Keratinocyte (primary cell): Measurements from ENCODE around the gene HIP1R. TPM values are rescaled to one million over a fixed set of nuclear protein-coding genes. Genes with fewer than 3 reads are reported as not detected.
A peak's percentile ranks its signal among the peaks of the same experiment; 100 is the strongest.

Experiments
- DNase-seq: peaks from one replicate; pipeline ENCODE4 v3.0.0-alpha.2; 2011; ENCODE audit warnings: low read depth, missing footprints, low spot score
- FAIRE-seq: peaks from 2 replicates; lab custom pipeline; 2011; peaks lifted over from hg19 to GRCh38; lab: Jason Lieb, UNC
- H2AFZ ChIP-seq: 2 replicates; pipeline ENCODE4 v1.6.0; 2012; ENCODE audit warnings: low read length, control low read depth, inconsistent platforms; ENCODE audit not compliant: control insufficient read depth
- H3K27ac ChIP-seq: 2 replicates; pipeline ENCODE4 v1.5.1; 2011; ENCODE audit warnings: low read length; ENCODE audit not compliant: control insufficient read depth, insufficient read depth
- H3K27me3 ChIP-seq: 3 replicates; pipeline ENCODE4 v1.6.0; 2011; ENCODE audit warnings: low read length; ENCODE audit not compliant: control insufficient read depth, insufficient read depth; ENCODE audit errors: extremely low read depth
- H3K36me3 ChIP-seq, 2 experiments: 2 replicates in 1 of 2; 3 replicates in 1 of 2; pipeline ENCODE4 v1.5.1; 2011; ENCODE audit warnings: low read length in 2 of 2, mild to moderate bottlenecking in 1 of 2; ENCODE audit not compliant: control insufficient read depth in 2 of 2, insufficient read depth in 2 of 2; ENCODE audit errors: extremely low read depth in 1 of 2
- H3K4me1 ChIP-seq: 3 replicates; pipeline ENCODE4 v1.5.1; 2011; ENCODE audit warnings: low read length; ENCODE audit not compliant: control insufficient read depth, insufficient read depth; ENCODE audit errors: extremely low read depth
- H3K4me2 ChIP-seq: 3 replicates; pipeline ENCODE4 v1.6.0; 2011; ENCODE audit warnings: low read depth, low read length; ENCODE audit not compliant: control insufficient read depth, insufficient read depth; ENCODE audit errors: extremely low read depth
- H3K4me3 ChIP-seq, 3 experiments: fragments of 200-600 bp in 1 of 3; sonication (generic) in 1 of 3; 2 replicates in 2 of 3; 3 replicates in 1 of 3; pipeline ENCODE4 v1.5.1; 2011 to 2016; ENCODE audit warnings: low read length in 3 of 3, mild to moderate bottlenecking in 3 of 3, control low read depth in 2 of 3, inconsistent platforms in 1 of 3, low read depth in 1 of 3, mixed read lengths in 1 of 3, mixed run types in 1 of 3, moderate library complexity in 1 of 3; ENCODE audit not compliant: control insufficient read depth in 2 of 3, insufficient read depth in 2 of 3; ENCODE audit errors: extremely low read depth in 1 of 3
- H3K79me2 ChIP-seq: 2 replicates; pipeline ENCODE4 v1.6.0; 2012; ENCODE audit warnings: low read length; ENCODE audit not compliant: control insufficient read depth, insufficient read depth
- H3K9ac ChIP-seq: 3 replicates; pipeline ENCODE4 v1.6.0; 2011; ENCODE audit warnings: low read length; ENCODE audit not compliant: control insufficient read depth, insufficient read depth; ENCODE audit errors: extremely low read depth
- H3K9me1 ChIP-seq: 3 replicates; pipeline ENCODE4 v1.6.0; 2011; ENCODE audit warnings: low read length; ENCODE audit not compliant: control insufficient read depth, insufficient read depth; ENCODE audit errors: extremely low read depth
- H3K9me3 ChIP-seq: 2 replicates; pipeline ENCODE4 v1.5.1; 2012; ENCODE audit warnings: low read depth, low read length; ENCODE audit not compliant: control insufficient read depth
- H4K20me1 ChIP-seq: 3 replicates; pipeline ENCODE4 v1.6.0; 2011; ENCODE audit warnings: low read length; ENCODE audit not compliant: control insufficient read depth, insufficient read depth; ENCODE audit errors: extremely low read depth
- CTCF ChIP-seq, 3 experiments: IDR thresholded peaks in 1 of 3; conservative IDR thresholded peaks in 1 of 3; optimal IDR thresholded peaks in 1 of 3; 2 replicates in 2 of 3; 3 replicates in 1 of 3; pipeline versions ENCODE3 to v1.5.1; 2011; ENCODE audit warnings: low read length in 3 of 3, mild to moderate bottlenecking in 3 of 3, moderate library complexity in 2 of 3, control low read depth in 1 of 3, inconsistent platforms in 1 of 3; ENCODE audit not compliant: insufficient read depth in 2 of 3; ENCODE audit errors: extremely low read depth in 1 of 3
- EZH2 ChIP-seq: IDR thresholded peaks from one replicate; pipeline ENCODE4 v1.6.1; 2012; ENCODE audit warnings: inconsistent platforms, mild to moderate bottlenecking, low read length, moderate library complexity
- dilution Hi-C: fragments of 300-500 bp; cut with MboI; formaldehyde crosslinking; loops from one replicate; pipeline ENCODE4 v1.7.0; 2020; ENCODE audit warnings: low sequenced_read_pairs; ENCODE audit not compliant: extremely low pct_ligation_motif_present
- polyA plus RNA-seq, 5 experiments: library from polyadenylated mRNA; depleted of rRNA in 3 of 5; stranded (reverse) in 3 of 5; stranded (forward) in 1 of 5; unstranded in 1 of 5; fragments of >200 nt; gene quantifications; 1 replicate in 1 of 5; 2 replicates in 3 of 5; 3 replicates in 1 of 5; pipeline versions ENCODE4 v1.2.1 to v1.2.3, GENCODE V29; 2011 to 2012; ENCODE audit warnings: missing spikeins in 2 of 5, low read depth in 1 of 5, low replicate concordance in 1 of 5

Gene HIP1R
- polyA plus RNA-seq, 1 donor (not counting 4 experiments of a cell fraction or from before 2014, with no cell fraction given): 23.0 TPM

GRCh38 chr12:122866379-122866778, 31.1 kb downstream of the HIP1R start:
- H3K27ac ChIP-seq: no peak overlapping the region
- no peak overlapping the region for H2AFZ ChIP-seq
- no peaks in the 10 kb centered on the region for H4K20me1 ChIP-seq
- no peaks in the 10 kb centered on the region for H3K9me3 ChIP-seq
- no peak overlapping the region for H3K4me2 ChIP-seq
- H3K9ac ChIP-seq: no peak overlapping the region
- FAIRE-seq (no peak), DNase-seq (no peak)
- dilution Hi-C loops: no loop called here
- peaks cover 25 to 54% of the 10 kb centered on the region in 2 experiments for H3K36me3 ChIP-seq
- peaks cover 49% of the 10 kb centered on the region for H3K79me2 ChIP-seq
- no peaks in the 10 kb centered on the region for H3K27me3 ChIP-seq
- H3K4me3 ChIP-seq: no peak overlapping the region
- H3K9me1 ChIP-seq: no peaks in the 10 kb centered on the region
- TF ChIP-seq CTCF (optimal IDR thresholded peaks at IDR 0.05 in 1 of 3, IDR thresholded peaks at IDR 0.05 in 1 of 3, conservative IDR thresholded peaks at IDR 0.05 in 1 of 3; ENCODE audit: extremely low read depth in 1 of 3, insufficient read depth in 2 of 3, low read length in 3 of 3) (no peak), EZH2 (no peak)
- peaks cover 42% of the 10 kb centered on the region for H3K4me1 ChIP-seq

GRCh38 chr12:122866950-122867607, 31.8 kb downstream of the HIP1R start:
- no peaks in the 10 kb centered on the region for H3K27me3 ChIP-seq
- no peaks in the 10 kb centered on the region for H3K9me1 ChIP-seq
- FAIRE-seq: no peak
- dilution Hi-C loops: no loop called here
- H3K9ac ChIP-seq: peak overlapping the region; percentile 69
- no peak for DNase-seq
- peaks cover 56% of the 10 kb centered on the region for H3K79me2 ChIP-seq
- peak overlapping the region; percentile 47 for H3K4me2 ChIP-seq
- H3K4me3 ChIP-seq: no peak overlapping the region
- H3K27ac ChIP-seq: peak overlapping the region; percentile 79
- TF ChIP-seq CTCF (optimal IDR thresholded peaks at IDR 0.05 in 1 of 3, IDR thresholded peaks at IDR 0.05 in 1 of 3, conservative IDR thresholded peaks at IDR 0.05 in 1 of 3; ENCODE audit: extremely low read depth in 1 of 3, insufficient read depth in 2 of 3, low read length in 3 of 3): no peak
- no peak for TF ChIP-seq EZH2
- no peaks in the 10 kb centered on the region for H4K20me1 ChIP-seq
- H3K36me3 ChIP-seq: peaks cover 23 to 49% of the 10 kb centered on the region in 2 experiments
- H2AFZ ChIP-seq: no peak overlapping the region
- H3K9me3 ChIP-seq: no peaks in the 10 kb centered on the region
- H3K4me1 ChIP-seq: peaks cover 49% of the 10 kb centered on the region
